Testis (tissue), 3 donors: Measurements from ENCODE around the gene SMIM9. TPM values are rescaled to one million over a fixed set of nuclear protein-coding genes. Genes with fewer than 3 reads are reported as not detected.

Experiments used
- DNase-seq: peaks from one replicate; pipeline ENCODE4 v3.0.0-alpha.2; 2019
- H3K27ac ChIP-seq, 2 donors: fragments of 200-600 bp; sonication (generic); one replicate each; pipeline ENCODE4 v1.5.1; 2019
- H3K27me3 ChIP-seq: fragments of 200-600 bp; sonication (generic); one replicate; pipeline ENCODE4 v1.5.1; 2019
- H3K36me3 ChIP-seq: fragments of 200-600 bp; sonication (generic); one replicate; pipeline ENCODE4 v1.5.1; 2017; ENCODE audit warnings: low read depth; ENCODE audit errors: missing control alignments
- H3K4me1 ChIP-seq: fragments of 200-600 bp; sonication (generic); one replicate; pipeline ENCODE4 v1.5.1; 2019
- H3K4me3 ChIP-seq, 2 donors: fragments of 200-600 bp; sonication (generic); one replicate each; pipeline ENCODE4 v1.5.1; 2017 to 2019
- H3K9me3 ChIP-seq: fragments of 200-600 bp; sonication (generic); one replicate; pipeline ENCODE4 v1.5.1; 2017
- CTCF ChIP-seq, 3 experiments: fragments of 450-650 bp in 2 of 3; fragments of 200-600 bp in 1 of 3; sonication (generic) in 1 of 3; IDR thresholded peaks; one replicate each; pipeline ENCODE4 v1.5.1; 2016 to 2019; ENCODE audit warnings: antibody characterized with exemption in 3 of 3, mild to moderate bottlenecking in 2 of 3, moderate library complexity in 1 of 3
- POLR2A ChIP-seq: fragments of 450-650 bp; IDR thresholded peaks from one replicate; pipeline ENCODE4 v1.6.1; 2017; ENCODE audit warnings: antibody characterized with exemption, mild to moderate bottlenecking, moderate library complexity
- WGBS, 2 donors: methylation state at CpG; one replicate each; pipeline ENCODE4 v1.1.5; 2018; 5-methylcytosine and 5-hydroxymethylcytosine counted together
- intact Hi-C: fragments of 100-400 bp; cut with DNase I; formaldehyde crosslinking; loops from one replicate; pipeline ENCODE4 v1.15.1; 2023; ENCODE audit warnings: low total_unique reads
- polyA plus RNA-seq: library from polyadenylated mRNA; stranded (reverse); fragments of 350-450 nt; fragmentation: Illumina TruSeq; extraction: RNeasy Lipid Tissue Mini Kit (QIAGEN cat#74804); gene quantifications from one replicate; pipeline ENCODE4 v1.2.3, GENCODE V29; 2014; ENCODE audit warnings: low read depth, low replicate concordance; ENCODE audit not compliant: insufficient read depth
- total RNA-seq, 2 donors: library from RNA; depleted of rRNA; stranded (reverse); fragments of >200 nt; gene quantifications; one replicate each; pipeline ENCODE4 v1.2.3, GENCODE V29; 2016

SMIM9 gene
- total and polyA plus RNA-seq, 3 donors from 2014 or later: 0.51 to 0.87 TPM; not detected in 1

DNA sequence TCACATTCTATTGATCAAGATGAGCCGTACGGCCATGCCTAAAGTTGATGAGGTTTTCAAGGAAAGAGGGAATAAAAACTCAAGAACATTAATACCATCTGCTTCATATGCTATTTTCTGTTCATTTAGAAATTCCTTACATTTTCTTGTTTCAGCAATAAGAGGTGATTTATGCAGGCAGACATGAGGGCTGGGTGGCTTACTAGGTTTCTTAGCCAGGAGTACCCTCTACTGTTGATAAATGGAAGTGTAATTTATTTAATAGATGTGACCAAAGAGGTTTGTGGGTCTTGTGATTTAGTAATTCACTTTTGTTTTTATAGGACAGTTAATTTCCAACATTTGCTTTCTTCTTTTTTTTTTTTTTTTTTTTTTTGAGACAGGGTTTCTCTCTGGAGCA is 6.4 kb upstream of the SMIM9 start:
- no peak for DNase-seq
- intact Hi-C loops: no loop called here
- WGBS, 2 donors: 91 to 97% methylated on average over 2 of the region's 2 CpGs
- Histone ChIP-seq H3K27ac (no peak overlapping the region), H3K4me3 (no peak overlapping the region), H3K4me1 (no peaks in the 10 kb centered on the region), H3K36me3 (no peaks in the 10 kb centered on the region), H3K9me3 (no peaks in the 10 kb centered on the region), H3K27me3 (no peaks in the 10 kb centered on the region)
- no peak for TF ChIP-seq POLR2A
- TF ChIP-seq CTCF (IDR thresholded peaks at IDR 0.05): no peak

GRCh38 chrX:154836163-154836562 is 1.7 kb upstream of the SMIM9 start:
- no peak for DNase-seq
- Histone ChIP-seq H3K36me3 (no peaks in the 10 kb centered on the region), H3K4me3 (no peak overlapping the region), H3K27me3 (no peaks in the 10 kb centered on the region), H3K27ac (no peak overlapping the region), H3K4me1 (no peaks in the 10 kb centered on the region), H3K9me3 (no peaks in the 10 kb centered on the region)
- no peak for TF ChIP-seq CTCF (IDR thresholded peaks at IDR 0.05)
- no peak for TF ChIP-seq POLR2A
- 61 to 88% methylated on average over 1 of the region's 1 CpG for WGBS, 2 donors
- intact Hi-C loops: no loop called here

- Histone ChIP-seq H3K4me3 (no peak overlapping the region), H3K9me3 (no peaks in the 10 kb centered on the region), H3K4me1 (no peaks in the 10 kb centered on the region), H3K27ac (no peak overlapping the region), H3K27me3 (no peaks in the 10 kb centered on the region), H3K36me3 (no peaks in the 10 kb centered on the region)
- TF ChIP-seq POLR2A: no peak
- no peak for TF ChIP-seq CTCF (IDR thresholded peaks at IDR 0.05)
- no peak for DNase-seq
- intact Hi-C loops: no loop called here
- WGBS, 2 donors: 81 to 100% methylated on average over 1 to 3 of the region's 3 CpGs
Observed at GRCh38 chrX:154833746-154834274, 652 bp downstream of the SMIM9 start.

GRCh38 chrX:154829926-154830442 is 4.5 kb downstream of the SMIM9 start:
- no peak for DNase-seq
- TF ChIP-seq POLR2A (no peak), CTCF (IDR thresholded peaks at IDR 0.05) (no peak)
- 29 to 43% methylated on average over 1 of the region's 1 CpG for WGBS, 2 donors
- no peaks in the 10 kb centered on the region for H3K4me1 ChIP-seq
- no peak overlapping the region for H3K4me3 ChIP-seq
- H3K27me3 ChIP-seq: no peaks in the 10 kb centered on the region
- no peaks in the 10 kb centered on the region for H3K36me3 ChIP-seq
- no peak overlapping the region for H3K27ac ChIP-seq
- H3K9me3 ChIP-seq: no peaks in the 10 kb centered on the region
- intact Hi-C loops: no loop called here

- no peaks in the 10 kb centered on the region for H3K9me3 ChIP-seq
- H3K4me3 ChIP-seq: no peak overlapping the region
- H3K36me3 ChIP-seq: no peaks in the 10 kb centered on the region
- TF ChIP-seq CTCF (IDR thresholded peaks at IDR 0.05) (no peak), POLR2A (no peak)
- intact Hi-C loops: no loop called here
- no peak overlapping the region for H3K27ac ChIP-seq
- DNase-seq: no peak
- no peaks in the 10 kb centered on the region for H3K4me1 ChIP-seq
- H3K27me3 ChIP-seq: no peaks in the 10 kb centered on the region
Observed at GRCh38 chrX:154829134-154829533, 5.3 kb downstream of the SMIM9 start.
